Neutrophil (primary cell): ENCODE results near the gene RFC5.

Source experiments
- H3K27ac ChIP-seq: fragments of 200-600 bp; sonication (generic); 2 replicates; pipeline ENCODE4 v1.5.1; 2016; ENCODE audit warnings: mild to moderate bottlenecking, moderate library complexity
- H3K27me3 ChIP-seq: fragments of 200-600 bp; sonication (generic); 2 replicates; pipeline ENCODE4 v1.6.0; 2016; ENCODE audit warnings: mild to moderate bottlenecking
- H3K36me3 ChIP-seq: fragments of 200-600 bp; sonication (generic); 2 replicates; pipeline ENCODE4 v1.5.1; 2017
- H3K4me1 ChIP-seq, 2 experiments: fragments of 200-600 bp in 1 of 2; sonication (generic) in 1 of 2; 1 replicate in 1 of 2; 2 replicates in 1 of 2; pipeline versions ENCODE4 v1.5.1 to v1.6.1; 2013 to 2016; ENCODE audit warnings: low read depth in 1 of 2, low read length in 1 of 2, mild to moderate bottlenecking in 1 of 2, moderate library complexity in 1 of 2; ENCODE audit not compliant: control insufficient read depth in 1 of 2, insufficient read depth in 1 of 2
- H3K4me3 ChIP-seq, 2 experiments: fragments of 200-600 bp in 1 of 2; sonication (generic) in 1 of 2; 1 replicate in 1 of 2; 2 replicates in 1 of 2; pipeline ENCODE4 v1.5.1; 2013 to 2016; ENCODE audit warnings: low read depth in 1 of 2, low read length in 1 of 2, mild to moderate bottlenecking in 1 of 2, moderate library complexity in 1 of 2
- H3K9me3 ChIP-seq: fragments of 200-600 bp; sonication (generic); 2 replicates; pipeline ENCODE4 v1.5.1; 2016
- CTCF ChIP-seq: fragments of 200-600 bp; sonication (generic); IDR thresholded peaks from 2 replicates; pipeline ENCODE4 v1.5.1; 2016; ENCODE audit warnings: antibody characterized with exemption

Gene RFC5

GRCh38 chr12:118055865-118056773 is 39.6 kb downstream of the RFC5 start:
- Histone ChIP-seq H3K4me1 (peaks cover 8% of the 10 kb centered on the region in 2 experiments), H3K4me3 (no peak overlapping the region), H3K36me3 (peaks cover 16% of the 10 kb centered on the region), H3K27me3 (no peaks in the 10 kb centered on the region), H3K9me3 (no peaks in the 10 kb centered on the region), H3K27ac (no peak overlapping the region)
- no peak for TF ChIP-seq CTCF

- Histone ChIP-seq H3K9me3 (no peaks in the 10 kb centered on the region), H3K27me3 (no peaks in the 10 kb centered on the region), H3K4me1 (peaks cover 22 to 24% of the 10 kb centered on the region in 2 experiments), H3K4me3 (no peak overlapping the region), H3K27ac (no peak overlapping the region), H3K36me3 (no peaks in the 10 kb centered on the region)
- TF ChIP-seq CTCF = no peak
Measured at GRCh38 chr12:118058227-118058626, 41.7 kb downstream of the RFC5 start.

GRCh38 chr12:118058881-118059280 is 42.4 kb downstream of the RFC5 start:
- no peak overlapping the region for H3K4me3 ChIP-seq
- no peaks in the 10 kb centered on the region for H3K27me3 ChIP-seq
- no peak overlapping the region for H3K27ac ChIP-seq
- H3K9me3 ChIP-seq = no peaks in the 10 kb centered on the region
- peaks cover 28 to 30% of the 10 kb centered on the region in 2 experiments for H3K4me1 ChIP-seq
- TF ChIP-seq CTCF = no peak
- no peaks in the 10 kb centered on the region for H3K36me3 ChIP-seq

GRCh38 chr12:118059341-118060191 is 43.1 kb downstream of the RFC5 start:
- H3K4me3 ChIP-seq = peak overlapping the region; percentile 78 to 82
- H3K27ac ChIP-seq = peak overlapping the region; percentile 77
- H3K27me3 ChIP-seq = no peaks in the 10 kb centered on the region
- TF ChIP-seq CTCF = no peak
- H3K9me3 ChIP-seq = no peaks in the 10 kb centered on the region
- peaks cover 35 to 37% of the 10 kb centered on the region in 2 experiments for H3K4me1 ChIP-seq
- no peaks in the 10 kb centered on the region for H3K36me3 ChIP-seq

- H3K36me3 ChIP-seq = no peaks in the 10 kb centered on the region
- H3K27me3 ChIP-seq = no peaks in the 10 kb centered on the region
- peak overlapping the region; percentile 78 to 82 for H3K4me3 ChIP-seq
- TF ChIP-seq CTCF = no peak
- H3K9me3 ChIP-seq = no peaks in the 10 kb centered on the region
- peaks cover 44 to 46% of the 10 kb centered on the region in 2 experiments for H3K4me1 ChIP-seq
- peak overlapping the region; percentile 77 for H3K27ac ChIP-seq
Measured at GRCh38 chr12:118060301-118061010, 44.0 kb downstream of the RFC5 start.
